T-helper 1 cell (primary cell): Measurements from ENCODE around the gene APBA3.

ENCODE experiments used
- DNase-seq, 5 donors: peaks; one replicate each; pipeline ENCODE4 v3.0.0-alpha.2; 2012 to 2020

The APBA3 gene

DNA sequence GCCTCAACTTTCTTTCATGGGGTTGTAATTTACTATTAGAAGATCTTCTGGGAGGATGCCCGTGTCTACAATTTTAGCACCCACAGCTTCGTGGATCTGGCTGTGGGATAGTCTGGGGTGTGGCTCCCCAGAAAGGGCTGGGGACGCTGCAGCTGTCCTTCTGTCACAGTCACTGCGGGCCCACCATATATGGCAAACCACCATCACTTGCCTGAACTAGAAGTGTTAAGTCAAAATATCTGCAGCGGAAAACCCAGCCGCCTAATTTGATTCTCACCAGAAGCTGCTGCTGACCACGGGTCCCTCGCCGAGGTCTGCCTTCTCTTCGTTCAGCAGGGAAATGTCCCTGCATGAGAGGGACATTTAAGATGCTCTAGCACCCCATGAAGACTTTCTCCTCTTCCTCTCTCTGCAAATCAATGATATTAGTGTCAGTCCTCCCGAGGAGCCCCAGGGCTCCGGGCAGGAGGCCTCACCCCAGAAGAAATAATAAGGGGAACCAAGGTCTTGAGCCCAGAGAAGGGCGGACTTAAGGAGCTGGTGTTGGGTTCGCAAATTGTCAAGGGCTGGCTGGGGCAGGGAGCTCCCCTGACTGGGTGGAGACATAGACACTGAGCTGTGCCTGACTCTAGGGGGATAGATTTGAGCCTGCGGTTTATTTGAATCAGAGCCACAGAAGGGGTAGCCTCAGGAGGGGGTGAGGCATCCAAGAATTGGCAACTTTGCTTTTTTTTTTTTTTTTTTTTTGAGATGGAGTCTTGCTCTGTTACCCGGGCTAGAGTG is 27.7 kb upstream of the APBA3 start:
- no peak for DNase-seq

DNA sequence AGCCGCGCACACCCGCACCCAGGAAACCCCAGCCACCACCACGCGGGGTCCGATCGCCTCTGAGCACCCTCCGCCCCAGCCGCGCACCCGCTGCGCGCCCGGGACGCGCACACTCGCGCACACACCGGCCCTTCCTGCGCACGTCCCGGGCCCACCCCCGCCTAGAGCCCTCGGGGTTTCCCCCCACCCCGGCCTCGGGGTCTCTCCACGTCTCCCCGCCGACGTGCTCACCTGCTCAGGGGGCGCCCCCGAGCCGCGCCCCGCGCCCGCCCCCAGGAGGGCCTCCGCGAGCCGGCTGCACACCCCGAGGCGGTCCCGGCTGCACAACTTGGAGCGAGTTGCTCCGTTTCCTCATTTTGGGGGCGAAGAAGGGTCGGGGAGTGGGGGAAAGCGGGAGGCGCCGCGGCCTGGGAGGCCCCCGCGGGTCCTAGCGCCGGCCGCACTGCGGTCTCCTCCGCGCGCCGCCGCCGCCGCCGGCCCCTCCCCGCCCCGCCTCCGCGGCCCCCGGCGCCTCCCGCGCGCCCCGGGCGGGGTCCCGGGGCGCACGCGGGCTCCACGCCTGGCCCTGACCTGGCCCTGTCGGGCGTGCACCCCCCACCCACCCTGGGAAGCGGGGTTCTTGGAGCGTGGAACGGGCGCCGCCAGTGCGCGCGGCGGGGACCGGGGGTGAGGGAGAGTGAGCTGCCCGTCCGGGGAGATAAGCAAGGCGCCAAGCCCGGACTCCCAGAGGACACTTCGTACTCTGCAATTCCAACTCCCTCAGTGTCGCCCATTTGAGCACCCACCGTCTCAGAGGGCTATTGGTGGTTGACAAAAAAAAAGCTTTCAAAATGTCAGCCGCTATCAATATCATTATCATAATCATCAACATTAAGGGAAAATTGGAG is 24.7 kb upstream of the APBA3 start, which contains the start of gene MATK:
TSS of gene MATK (minus strand) at position 444 of the 887 bp plus-strand sequence. CDS start 1,246 bp downstream, outside the sequence.
- DNase-seq: no peak

- DNase-seq: no peak
Measured at GRCh38 chr19:3785451-3785937, 24.0 kb upstream of the APBA3 start.

DNA sequence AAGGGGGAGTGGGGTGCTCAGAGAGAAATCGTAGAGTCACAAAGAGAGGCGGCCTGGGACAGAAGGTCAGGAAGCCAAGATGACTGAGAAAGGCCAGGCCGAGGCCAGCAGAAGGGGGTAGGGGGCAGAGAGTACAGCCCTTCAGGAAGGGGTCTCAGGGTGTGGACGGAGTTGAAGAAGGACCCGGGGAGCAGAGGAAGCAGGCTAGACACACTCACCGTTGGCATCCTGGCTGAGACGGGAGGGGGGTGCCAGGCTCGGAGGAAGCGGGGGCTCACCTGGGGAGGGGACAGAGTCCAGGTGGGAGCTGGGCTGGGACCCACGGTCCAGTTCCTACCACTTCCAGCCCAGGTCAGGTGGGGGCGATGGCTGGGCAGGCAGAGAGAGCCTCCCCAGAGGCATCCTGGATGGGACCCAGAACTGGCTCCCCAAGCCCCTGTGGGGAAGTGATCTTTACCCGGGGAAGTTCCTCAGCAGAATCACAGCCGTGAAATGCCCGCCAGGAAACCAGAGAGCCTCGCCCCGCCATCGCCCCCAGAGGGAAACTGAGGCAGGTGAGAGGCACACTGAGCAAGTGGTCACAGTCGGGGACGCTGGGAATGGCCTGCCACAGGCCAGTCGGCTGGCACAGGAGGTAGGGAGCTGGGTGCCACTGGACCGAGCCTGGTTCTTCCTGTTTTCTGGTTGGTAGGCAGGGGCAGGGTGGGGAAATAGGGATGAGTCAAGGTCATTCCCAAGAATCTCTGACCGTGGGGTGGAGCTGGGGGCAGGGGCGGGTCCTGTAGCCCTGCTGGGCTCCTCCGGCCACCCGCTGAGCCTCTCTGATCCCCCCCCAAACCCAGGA is 23.3 kb upstream of the APBA3 start:
- no peak for DNase-seq

- DNase-seq: peak in 2 of 5 donors; percentile 21 to 34
Measured at GRCh38 chr19:3783660-3784584, 22.4 kb upstream of the APBA3 start.

DNA sequence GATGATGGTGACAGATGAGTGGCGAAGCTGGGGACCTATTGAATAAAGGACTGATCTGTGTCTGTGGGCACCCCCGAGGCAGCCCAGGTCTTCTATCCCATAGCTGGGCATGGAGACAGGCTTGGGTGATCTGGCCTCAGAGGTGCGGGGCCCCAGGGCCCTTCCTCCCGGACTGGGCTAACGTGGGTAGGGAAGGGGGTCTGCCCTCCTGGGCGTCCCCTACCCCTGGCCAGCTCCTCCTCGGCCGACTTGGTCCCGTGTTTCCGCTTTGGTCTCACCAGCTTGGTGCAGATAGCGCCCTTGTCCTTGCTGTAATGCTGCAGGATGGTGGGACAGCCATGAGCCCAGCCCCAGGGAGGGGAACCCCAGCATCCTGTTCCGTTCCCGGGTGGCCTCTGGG is 21.4 kb upstream of the APBA3 start:
- DNase-seq: no peak

- DNase-seq: no peak
Measured at GRCh38 chr19:3782330-3782729, 20.8 kb upstream of the APBA3 start.

- DNase-seq: no peak
Measured at GRCh38 chr19:3781603-3782002, 20.1 kb upstream of the APBA3 start.

DNA sequence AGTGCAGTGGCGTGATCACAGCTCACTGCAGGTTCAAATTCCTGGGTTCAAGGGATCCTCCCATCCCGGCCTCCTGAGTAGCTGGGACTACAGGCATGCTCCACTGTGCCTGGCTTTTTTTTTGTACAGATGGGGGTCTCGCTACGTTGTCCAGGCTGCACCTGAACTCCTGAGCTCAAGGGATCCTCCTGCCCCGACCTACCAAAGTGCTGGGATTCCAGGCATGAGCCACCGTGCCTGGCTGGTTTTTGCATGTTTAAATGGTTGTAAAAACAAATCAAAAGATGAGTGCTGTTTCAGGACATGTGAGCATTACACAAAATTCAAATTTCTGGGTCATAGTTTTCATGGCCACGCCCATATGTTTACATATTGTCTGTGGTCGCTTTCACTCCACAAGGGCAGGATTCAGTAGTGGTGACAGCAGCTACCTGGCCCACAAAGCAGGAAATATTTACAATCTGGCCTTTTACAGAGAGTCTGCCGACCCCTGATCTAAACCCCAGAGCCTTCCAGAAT is 19.4 kb upstream of the APBA3 start:
- DNase-seq: no peak

GRCh38 chr19:3778899-3779723 is 17.6 kb upstream of the APBA3 start:
- no peak for DNase-seq

- DNase-seq: no peak
Measured at GRCh38 chr19:3778104-3778867, 16.8 kb upstream of the APBA3 start.

GRCh38 chr19:3776479-3777040 is 15.1 kb upstream of the APBA3 start:
- DNase-seq: no peak

GRCh38 chr19:3775831-3776230 is 14.3 kb upstream of the APBA3 start:
- no peak for DNase-seq

DNA sequence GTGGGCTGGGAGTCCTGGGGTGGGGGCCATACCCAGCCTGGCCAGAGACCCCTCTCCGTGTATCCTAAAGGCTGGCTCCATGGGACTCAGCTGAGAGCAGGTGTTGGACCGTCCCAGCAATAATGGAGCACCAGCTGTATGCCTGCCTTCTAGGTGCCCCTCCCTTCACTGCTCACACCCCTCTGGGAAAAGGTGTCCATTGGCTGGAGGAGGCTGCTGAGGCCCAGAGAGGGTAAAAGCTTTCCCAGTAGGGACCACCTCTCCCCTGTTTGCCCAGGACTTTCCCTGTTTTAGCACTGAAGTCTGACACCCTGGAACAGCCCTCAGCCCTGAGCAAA is 13.9 kb upstream of the APBA3 start:
- no peak for DNase-seq

DNA sequence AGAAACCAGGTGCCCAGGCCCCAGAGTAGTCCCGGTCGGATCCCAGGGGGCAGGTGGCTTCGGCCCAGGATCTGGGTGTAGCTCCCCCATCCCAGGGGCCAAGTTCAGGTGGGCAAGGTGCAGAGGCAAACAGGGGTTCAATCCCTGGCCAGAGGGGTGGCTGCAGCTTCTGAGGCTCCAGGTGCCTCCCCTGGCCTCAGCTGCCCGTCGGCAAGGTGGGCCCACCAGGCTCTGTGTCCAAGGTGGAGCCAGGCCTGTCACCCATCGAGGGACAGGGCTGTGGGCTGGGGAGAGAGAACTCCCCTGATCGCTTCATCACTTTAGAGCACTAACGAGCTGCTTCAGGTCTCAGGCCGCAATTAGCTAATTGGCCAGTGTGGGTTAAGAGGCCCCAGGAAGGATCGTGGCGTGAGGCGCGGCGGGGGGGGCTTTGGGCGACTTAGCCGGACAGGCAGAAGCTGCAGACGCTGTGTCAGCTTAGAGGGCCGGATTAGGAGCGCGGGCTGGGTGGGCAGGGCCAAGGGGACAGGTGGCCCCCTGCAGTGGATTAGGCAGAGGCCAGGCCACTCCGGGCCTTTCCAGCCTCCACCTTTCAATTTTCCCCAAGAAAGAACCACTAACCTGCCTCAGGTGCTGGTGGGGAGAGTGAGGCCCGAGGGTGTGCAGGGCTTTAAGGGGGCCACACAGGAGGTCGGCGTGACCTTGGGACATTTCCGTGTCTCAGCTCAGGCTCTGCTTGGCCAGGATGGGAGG is 13.3 kb upstream of the APBA3 start:
- DNase-seq: no peak

DNA sequence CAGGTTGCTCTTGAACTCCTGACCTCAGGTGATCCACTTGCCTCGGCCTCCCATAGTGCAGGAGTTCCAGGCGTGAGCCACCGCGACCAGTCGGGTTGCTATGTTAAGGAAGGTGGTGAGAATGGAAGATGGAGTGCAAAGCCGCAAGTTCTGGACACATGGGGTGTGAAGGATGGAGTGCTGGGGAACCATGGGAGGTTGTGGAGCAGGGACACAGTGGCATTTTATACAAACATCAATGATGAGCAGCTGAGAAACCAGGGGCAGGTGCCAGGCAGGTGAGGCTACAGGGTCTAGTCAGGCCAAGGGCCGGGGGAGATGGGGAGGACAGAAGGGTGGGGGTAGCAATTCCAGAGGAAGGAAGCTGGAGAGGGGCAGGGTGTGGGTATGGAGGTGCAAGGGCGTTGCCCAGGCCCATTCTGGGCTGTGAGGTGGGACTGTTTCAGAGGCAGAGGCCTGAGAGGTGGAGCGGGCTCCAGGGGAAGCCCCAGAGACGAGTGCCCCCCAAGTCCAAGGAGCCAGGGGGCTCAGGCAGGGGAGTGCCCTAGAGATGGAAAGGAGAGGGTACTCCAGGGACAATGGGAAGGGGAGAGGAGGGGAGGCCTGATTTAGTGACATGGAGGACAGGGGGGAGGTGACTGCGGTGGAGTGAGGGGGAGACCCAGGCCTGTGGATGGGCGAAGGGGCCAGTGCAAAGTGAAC is 12.5 kb upstream of the APBA3 start:
- DNase-seq: no peak

GRCh38 chr19:3771906-3772455 is 10.5 kb upstream of the APBA3 start, which contains the start of gene RAX2:
TSS of gene RAX2 (minus strand) at chr19:3772228. CDS start at chr19:3771742, 486 bp downstream.
- no peak for DNase-seq
